DMS53 treated with DMSO at 0.1 percent for 48 hours (cell line): ENCODE data around the gene UBE2E3.
A peak's percentile ranks its signal among the peaks of the same experiment; 100 is the strongest.
"Not testable (repeated sequence)": the region's sequence is repeated elsewhere in the genome, so short reads cannot be mapped to it uniquely, and the experiment has no call there.

Experiments used
- DNase-seq: peaks from one replicate; lab custom pipeline; 2025; ENCODE audit not compliant: unreplicated experiment; lab: John Stamatoyannopoulos, UW

The UBE2E3 gene

DNA sequence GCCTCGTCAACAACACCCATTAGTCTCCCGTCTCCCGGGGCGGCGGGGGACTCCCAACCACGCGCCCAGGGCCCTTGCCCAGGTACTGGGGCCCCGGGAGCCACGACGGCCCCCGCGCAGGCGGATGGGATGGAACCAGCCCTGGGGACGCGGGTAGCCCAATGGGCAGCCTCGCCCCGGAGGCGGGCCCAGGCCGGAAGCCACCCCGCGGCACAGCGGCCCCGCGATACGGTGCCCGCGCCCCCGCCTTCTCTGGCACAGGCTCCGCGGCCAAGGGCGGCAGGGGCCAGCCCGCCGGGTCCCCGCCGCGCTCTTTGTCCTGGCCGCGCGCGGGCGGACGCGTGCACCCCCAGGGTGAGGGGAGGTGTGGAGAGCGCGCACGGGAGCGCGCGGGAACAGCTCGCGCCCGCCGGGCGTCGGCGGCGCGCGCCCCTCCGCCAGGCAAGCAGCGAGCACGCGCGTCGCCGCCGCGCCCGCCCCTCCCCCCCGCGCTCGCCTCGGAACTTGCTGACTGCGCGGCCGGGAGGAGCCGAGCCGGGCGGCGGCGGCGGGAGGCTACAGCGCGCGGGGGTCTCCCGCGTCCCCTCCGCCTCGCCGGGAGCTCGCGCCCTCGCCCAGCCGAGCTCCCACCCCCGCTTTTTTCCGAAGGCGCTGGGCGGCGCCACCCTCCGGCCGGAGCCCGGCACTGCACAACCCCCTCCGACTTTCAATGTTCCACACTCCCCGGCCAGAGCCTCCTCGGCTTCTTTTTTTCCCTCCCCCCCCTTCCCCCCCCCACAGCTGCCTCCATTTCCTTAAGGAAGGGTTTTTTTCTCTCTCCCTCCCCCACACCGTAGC is at the start of gene UBE2E3:
UBE2E3 (plus strand) TSS at position 500 of the 837 bp plus-strand sequence. CDS start 1,438 bp downstream, outside the sequence.
- peak; percentile 74 for DNase-seq

DNA sequence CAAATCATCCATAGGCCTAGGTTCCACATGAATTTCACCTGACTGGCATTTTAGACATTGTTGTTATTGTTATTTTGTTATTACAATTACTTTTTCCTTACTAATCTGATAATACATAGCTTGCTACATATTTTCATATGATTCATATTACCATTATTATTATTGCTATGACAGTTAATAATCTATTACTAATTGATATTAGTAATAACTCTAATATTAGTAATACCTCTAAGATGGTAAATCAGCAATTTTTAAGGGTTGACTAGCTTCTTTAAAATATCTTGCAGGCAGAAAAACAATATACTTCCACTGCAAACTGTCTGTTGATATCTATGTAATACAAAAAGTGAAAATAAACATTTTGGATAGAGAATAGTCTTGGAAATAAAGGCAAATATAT is 48.6 kb upstream of the UBE2E3 start:
- no peak for DNase-seq

DNA sequence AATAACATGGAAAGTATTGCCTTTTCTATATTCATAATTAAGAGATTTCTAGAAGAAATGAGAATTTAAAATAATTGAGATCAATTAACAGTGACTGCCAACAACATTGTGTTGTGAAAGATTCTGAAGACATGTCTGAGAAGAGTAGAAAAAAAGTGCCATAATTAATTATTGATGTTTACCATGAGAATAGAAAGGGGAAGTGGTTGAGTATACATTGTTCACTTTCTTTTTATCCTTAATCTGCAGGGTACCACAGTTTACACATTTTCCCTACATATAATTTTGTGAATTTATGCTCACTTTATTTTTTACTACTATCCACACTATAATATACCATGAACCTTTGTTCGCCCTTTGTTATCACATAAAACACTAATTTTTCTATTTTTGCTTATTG is 47.1 kb upstream of the UBE2E3 start:
- no peak for DNase-seq

DNA sequence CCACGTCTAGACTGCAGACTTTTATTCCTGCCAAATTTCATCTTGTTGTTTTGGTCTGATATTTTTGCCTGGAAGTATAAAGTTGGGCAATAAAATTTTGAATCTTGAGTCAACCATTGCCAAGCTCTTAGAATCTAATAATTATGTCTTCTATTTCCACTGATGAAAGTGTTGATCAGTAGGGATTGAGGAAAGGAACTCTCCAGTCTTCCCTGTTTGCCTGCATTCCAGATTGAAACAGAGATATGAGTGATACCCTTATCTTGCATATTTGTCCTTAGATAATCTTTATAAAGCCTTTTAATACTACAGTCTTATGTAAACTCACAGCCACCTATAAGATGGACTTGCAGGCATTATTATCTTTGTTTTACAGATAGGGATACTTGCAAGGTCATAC is 45.5 kb upstream of the UBE2E3 start:
- DNase-seq = no peak

DNA sequence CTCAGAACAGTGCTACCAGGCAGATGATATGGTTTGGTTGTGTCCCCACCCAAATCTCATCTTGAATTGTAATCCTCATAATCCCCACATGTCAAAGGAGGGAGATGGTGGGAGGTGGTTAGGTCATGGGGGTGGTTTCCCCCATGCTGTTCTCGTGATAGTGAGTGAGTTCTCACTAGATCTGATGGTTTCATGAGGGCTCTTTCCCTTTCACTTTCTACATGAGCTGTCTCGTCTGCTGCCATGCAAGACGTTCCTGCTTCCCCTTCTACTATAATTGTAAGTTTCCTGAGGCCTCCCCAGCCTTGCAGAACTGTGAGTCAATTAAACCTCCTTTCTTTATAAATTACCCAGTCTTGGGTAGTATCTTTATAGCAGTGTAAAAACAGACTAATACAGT is 42.9 kb upstream of the UBE2E3 start:
- not testable (repeated sequence) for DNase-seq

DNA sequence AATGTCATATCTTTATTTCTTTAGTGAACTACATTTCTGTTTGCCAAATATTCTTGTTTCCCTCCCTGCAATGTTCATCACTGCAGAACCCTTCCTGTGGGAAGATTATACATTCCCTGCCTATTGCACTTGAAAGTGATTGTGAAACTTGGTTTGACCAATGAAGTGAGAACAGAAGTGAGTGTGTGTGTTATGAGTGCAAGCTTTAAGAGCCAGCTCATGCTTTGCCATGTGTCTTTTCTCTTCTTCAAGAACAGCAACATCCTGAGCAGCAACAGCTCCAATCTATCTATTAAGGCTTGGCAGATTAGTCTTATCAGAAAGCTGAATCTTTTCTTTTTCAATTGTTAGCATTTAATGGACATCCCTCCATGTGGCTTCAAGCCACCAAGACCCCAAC is 42.0 kb upstream of the UBE2E3 start:
- no peak for DNase-seq

DNA sequence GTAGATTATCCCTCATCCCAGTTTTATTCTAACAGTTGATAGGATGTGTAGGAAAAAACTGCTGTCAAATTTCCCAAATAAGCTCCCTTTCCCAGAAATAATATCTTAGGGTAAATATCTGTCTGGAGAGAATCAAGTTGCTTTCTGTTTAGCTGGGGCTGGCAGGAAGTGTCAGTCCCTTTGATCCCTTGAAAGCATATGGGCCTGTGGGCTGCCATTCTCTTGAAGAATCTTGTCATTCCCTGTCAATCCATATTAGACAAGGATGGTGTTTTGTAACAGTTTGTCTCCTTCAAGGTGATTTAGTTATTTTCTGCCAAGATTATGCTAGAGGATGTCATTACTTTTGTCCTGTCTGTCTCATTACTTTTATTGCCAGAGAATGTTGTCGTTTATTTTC is 37.1 kb upstream of the UBE2E3 start:
- peak; percentile 10 for DNase-seq

DNA sequence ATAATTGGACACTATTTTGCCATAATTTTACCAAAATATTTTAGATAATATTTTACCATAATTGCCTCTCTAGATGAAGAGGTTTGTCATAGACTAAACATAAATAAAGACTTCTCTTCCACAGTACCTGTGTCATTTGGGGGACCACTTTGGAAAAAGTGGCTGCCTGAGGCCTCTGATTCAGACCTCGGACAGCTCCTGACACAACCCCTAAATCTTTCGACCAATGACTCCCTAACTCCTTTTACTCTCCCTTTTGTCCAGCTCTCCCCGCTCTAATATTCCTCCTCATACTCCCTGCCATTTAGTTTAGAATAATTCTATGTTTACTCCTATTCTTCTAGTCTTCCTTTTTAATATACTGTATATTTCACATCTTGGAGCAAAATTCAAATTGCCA is 36.0 kb upstream of the UBE2E3 start:
- no peak for DNase-seq

DNA sequence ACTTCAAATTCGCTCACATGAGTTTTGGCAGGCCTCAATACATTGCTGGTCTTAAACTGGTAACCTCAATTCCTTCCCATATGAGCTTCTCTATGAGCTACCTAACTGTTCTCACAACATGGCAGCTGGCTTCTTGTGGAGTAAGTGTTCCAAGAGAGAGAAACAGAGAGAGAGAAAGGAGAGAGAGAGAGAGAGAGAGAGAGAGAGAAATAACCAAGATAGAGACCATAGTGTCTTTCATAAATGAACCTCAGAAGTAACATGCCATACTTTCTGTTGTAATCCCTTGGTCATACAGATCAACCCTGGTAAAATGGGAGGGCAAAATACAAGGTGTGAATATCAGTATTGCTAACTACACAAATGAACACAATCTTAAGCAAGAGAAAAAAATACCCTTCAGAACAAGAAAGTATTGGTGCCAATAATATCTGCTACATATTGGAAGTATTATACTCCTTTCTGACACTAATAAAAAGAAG is 33.2 kb upstream of the UBE2E3 start:
- no peak for DNase-seq

DNA sequence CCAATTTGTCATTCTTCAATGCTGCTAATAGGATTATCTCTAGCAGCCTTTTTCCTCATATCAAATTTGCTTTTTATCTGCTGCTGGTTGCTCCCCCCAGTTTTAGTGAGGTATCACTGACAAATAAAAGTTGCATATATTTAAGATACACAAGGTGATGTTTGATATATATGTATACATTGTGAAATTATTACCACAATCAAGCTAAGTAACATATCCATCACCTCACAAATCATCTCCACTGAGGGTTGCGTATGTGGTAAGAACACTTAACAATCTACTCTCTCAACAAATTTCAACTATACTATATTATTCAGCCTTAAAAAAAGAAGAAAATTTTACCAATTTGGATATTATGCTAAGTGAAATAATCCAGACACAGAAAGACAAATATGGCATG is 30.5 kb upstream of the UBE2E3 start:
- DNase-seq = no peak

DNA sequence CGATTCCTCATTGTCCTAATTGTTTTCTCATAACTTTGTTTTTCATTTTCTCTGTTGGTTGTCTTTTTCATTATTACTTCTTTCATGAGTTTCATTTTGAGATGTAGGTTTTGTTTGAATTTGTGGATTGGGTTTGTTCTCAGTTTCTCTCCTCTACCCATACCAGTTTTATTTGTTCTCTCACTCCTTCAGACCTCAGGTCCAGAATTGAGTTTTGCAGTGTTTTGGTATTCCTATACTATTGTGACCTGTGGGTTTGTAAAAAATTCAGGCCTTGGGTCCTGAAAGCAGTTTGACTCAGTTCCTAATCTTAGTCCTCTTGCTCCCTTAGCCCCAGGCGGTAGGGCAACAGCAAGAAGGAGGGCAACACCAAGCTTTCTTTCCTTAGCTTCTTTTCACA is 28.3 kb upstream of the UBE2E3 start:
- no peak for DNase-seq

DNA sequence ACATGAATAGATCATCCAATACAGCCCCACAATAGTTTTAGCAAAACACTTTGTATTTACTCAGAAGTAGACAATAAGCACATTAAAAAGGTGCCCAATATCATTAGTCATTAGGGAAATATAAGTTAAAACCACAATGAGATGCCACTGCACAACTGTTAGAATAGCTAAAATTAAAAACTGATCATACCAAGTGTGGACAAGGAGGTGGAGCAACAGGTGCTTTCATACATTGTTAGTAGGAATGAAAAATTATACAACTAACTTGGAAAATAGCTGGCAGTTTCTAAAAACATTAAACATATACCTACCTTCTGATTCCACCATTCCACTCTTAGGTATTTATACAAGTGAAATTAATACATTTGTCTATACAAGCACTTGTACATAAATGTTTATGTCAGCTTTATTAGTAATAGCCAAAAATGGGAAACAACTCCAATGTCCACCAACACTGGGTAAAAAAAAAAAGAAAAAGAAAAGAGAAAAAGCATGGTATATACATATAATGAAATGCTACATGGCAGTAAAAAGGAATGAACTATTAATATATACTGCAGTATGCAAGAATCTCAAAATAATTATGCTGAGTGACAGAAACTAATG is 27.6 kb upstream of the UBE2E3 start:
- no peak for DNase-seq

DNA sequence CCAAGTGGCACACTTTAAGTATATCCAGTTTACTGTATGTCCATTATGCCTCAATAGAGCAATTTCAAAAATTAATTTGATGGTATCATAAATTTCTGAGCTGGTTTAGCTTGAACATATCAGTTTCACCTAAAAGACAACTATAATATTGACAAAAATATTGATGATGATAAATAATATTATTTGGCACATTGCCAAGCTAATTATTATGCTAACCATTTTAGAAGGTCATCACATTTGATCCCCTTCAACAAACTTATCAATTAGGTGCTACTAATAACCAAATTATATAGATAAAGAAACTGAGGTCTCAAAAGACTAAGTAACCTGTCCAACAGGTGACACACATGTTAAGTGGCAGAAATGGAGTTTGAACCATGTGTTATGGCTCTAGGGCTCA is 26.9 kb upstream of the UBE2E3 start:
- DNase-seq = no peak

DNA sequence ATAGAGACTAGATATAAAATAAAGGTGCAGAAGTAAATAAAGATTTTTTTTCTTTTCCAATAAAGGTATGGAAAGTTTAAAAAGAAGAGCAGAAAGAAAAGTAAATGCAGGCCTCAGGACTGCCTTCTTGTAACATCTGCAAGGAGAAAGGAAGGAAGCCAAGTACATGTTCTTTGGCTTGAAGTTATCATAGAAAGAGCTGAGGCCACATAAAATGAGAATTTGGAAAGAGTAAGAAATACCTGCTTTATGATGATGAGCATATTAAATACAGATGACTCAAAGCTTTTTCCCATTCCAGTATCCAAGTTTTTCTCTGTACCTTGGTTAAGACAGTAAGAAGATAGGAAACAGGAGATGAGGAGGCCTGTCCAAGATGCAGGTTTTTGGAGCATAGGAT is 25.3 kb upstream of the UBE2E3 start:
- no peak for DNase-seq

DNA sequence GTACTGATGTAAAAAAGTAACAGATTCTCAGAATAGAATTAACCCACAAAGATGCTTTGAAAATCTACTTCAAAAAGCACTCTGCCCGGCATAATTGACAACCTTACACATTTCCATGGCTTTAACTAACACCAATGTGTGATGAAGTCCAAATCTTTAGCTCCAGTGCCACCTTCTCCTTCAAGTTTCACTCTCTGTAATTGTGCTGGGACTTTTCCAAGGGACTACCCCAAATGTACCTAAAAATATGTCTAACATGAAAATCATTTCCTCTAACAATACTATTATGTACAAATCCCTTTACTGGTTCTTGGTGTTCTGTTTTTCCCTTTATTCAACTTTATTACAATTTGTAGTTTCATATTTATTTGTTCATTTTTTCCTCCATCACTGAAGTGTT is 20.6 kb upstream of the UBE2E3 start:
- DNase-seq = no peak

DNA sequence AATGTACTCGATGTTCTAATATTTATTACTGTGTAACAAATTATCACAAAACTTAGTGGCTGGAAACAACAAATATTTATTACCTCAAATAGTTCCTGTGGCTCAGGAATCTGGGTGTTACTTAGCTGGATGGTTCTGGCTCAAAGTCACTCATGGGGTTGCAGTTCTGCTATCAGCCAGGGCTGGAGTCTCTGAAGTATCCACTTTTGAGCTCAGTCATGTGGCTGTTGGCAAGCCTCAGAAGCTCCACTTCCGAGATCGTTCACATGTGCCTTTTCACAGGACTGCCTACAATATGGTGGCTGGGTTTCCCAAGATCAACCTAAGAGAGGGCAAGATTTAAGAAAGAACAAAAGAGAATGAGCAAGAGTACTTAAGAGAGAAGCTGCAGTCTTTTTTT is 19.4 kb upstream of the UBE2E3 start:
- DNase-seq = no peak

DNA sequence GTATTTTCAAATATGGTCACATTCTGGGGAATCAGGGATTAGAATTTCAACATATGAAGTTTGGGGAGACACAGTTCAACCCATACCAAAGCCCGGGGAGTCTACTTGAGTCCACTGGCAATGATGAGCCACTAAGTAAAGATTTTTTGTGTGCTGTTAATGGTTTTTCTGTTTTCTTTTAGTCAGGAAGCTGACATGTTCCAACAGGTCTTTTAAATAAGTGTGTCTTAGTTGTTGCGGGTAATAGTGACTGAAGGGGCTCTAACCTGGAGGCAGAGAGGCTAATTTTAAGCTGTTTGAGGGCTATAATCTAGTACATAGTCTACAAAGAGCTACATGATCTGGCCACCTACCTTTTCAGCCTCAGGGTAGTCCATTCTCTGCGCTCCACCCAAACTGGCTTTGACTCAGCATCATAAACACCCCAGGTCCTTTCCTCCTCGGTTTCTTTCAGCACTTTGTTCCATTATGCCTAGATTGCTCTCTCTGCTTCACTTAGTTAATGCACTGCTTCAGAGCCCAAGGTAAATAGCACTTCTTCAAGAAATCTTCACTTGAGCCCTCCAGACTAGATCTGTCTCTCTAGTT is 17.6 kb upstream of the UBE2E3 start:
- no peak for DNase-seq

DNA sequence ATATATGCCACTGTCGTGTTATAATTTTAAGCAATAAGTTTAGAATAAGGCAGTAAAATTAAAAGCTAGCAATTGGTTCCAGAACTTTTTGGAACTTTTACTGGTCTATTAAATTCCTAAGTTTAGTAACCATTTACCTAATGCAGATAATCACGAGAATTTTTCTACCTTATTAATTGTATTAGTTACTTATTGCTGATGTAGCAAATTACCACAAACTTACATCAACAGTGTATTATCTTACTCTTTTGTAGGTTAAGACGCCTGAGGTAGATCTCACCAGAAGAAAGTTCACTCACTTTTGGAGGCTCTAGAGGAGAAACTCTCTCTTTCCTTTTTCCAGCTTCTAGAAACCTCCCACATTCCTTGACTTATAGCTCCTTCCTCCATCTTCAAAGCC is 14.0 kb upstream of the UBE2E3 start:
- DNase-seq = no peak

DNA sequence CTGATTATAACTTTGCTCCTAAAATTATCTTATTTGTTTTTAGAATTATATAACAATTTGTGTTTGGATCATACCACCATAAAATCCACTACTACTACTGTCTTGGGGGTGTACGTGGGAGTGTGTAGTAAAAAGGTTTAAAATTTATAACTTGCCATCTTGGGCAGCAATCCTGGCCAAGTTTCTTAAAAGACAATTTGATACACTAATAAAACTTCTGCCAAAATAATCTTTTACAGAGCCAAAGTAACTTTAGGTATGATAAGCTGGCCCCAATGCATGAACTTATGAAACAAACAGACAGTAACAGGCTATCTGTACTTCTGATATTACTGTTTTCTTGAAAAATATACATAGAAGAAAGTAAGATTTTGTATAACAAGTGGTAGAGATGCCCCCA is 11.3 kb upstream of the UBE2E3 start:
- DNase-seq = no peak

DNA sequence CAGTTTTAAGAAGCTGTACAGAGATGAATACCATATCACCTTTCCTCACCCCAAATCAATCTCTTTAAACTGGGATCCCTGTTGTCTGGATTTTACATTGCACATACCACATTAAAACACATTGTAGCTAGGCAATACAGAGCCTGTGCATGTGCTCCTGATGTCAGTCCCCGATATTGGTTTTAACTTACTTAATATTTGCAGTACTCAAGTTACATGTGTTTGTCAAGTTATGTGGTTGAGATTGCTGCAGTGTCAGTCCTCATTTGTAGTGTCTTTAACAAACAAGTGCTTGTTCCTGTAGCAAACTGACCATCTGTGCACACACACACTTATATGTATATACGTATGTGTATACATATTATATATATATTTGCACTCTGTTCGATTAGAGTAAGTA is 10.4 kb upstream of the UBE2E3 start:
- peak; percentile 95 for DNase-seq

DNA sequence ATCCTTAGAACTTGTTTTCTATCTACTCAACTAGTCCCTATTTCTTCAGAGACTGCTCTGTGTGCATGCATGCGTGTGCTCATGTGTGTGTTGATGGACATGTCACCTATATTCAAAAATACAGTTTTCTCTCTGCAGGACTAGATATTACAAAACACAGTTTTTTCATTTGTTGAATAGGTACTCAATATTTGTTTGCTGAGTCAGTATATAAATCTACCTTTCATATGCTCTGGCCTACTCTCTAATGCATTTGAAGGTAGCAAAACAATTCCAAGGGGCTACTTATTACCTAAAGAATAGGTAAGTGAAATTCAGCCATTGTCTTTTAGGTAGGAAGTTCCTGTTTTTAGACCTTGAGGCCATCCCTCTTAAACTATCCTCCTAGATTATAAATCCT is 8.6 kb upstream of the UBE2E3 start:
- no peak for DNase-seq

DNA sequence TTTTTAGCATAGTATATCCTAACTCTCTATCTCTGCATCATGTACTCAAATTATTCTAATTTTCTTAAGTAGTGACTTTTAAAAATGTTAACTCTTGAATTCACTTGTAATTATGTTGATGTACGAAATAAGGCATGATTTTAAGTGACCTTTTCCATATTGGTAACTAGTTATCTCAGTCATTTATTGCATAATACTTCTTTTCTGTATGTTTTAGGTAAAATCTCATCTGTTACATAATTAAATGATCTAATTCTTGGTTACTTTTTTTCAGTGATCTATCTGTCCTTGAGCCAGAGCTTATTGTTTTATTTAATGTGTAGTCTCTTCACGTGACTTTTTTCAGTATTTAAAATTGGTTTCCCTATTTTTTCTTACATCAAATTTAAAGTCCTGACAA is 4.8 kb upstream of the UBE2E3 start:
- no peak for DNase-seq
